ENCODE measurements around the gene SLC45A1. TPM values are rescaled to one million over a fixed set of nuclear protein-coding genes. Genes with fewer than 3 reads are reported as not detected.

SLC45A1 gene
- total and polyA plus RNA-seq, 9 donors = 0.70 to 7.2 (median 4.5) TPM

GRCh38 chr1:8382608-8383505 is 64.9 kb downstream of the SLC45A1 start:
- peaks cover 32% of the 10 kb centered on the region for H3K4me1 ChIP-seq (ENCODE audit: insufficient read depth)
- no peaks in the 10 kb centered on the region for H3K36me3 ChIP-seq
- H3K4me3 ChIP-seq = no peak overlapping the region
- WGBS, 3 donors = 39 to 48% (median 43%) methylated on average over 15 of the region's 15 CpGs
- H3K27me3 ChIP-seq = no peaks in the 10 kb centered on the region
- no peak overlapping the region for H3K27ac ChIP-seq
- H3K9me3 ChIP-seq = no peaks in the 10 kb centered on the region
- no peak for DNase-seq
- TF ChIP-seq POLR2A (IDR thresholded peaks at IDR 0.05) (no peak), CTCF (IDR thresholded peaks at IDR 0.05) (no peak), EP300 (IDR thresholded peaks at IDR 0.05) (no peak)
- intact Hi-C loops (cut with DNase I) = no loop called here

- H3K4me1 ChIP-seq (ENCODE audit: insufficient read depth) = peaks cover 21% of the 10 kb centered on the region
- no peak overlapping the region for H3K4me3 ChIP-seq
- DNase-seq = no peak
- WGBS, 3 donors = 81 to 89% (median 82%) methylated on average over 6 of the region's 6 CpGs
- H3K9me3 ChIP-seq = no peaks in the 10 kb centered on the region
- intact Hi-C loops (cut with DNase I) = no loop called here
- no peak overlapping the region for H3K27ac ChIP-seq
- H3K27me3 ChIP-seq = no peaks in the 10 kb centered on the region
- TF ChIP-seq EP300 (IDR thresholded peaks at IDR 0.05) = no peak
- TF ChIP-seq POLR2A (IDR thresholded peaks at IDR 0.05) = no peak
- no peak for TF ChIP-seq CTCF (IDR thresholded peaks at IDR 0.05)
- no peaks in the 10 kb centered on the region for H3K36me3 ChIP-seq
Observed at GRCh38 chr1:8384088-8384487, 66.2 kb downstream of the SLC45A1 start.

GRCh38 chr1:8384577-8384976 is 66.7 kb downstream of the SLC45A1 start:
- Histone ChIP-seq H3K4me3 (no peak overlapping the region), H3K9me3 (no peaks in the 10 kb centered on the region), H3K36me3 (no peaks in the 10 kb centered on the region), H3K27me3 (no peaks in the 10 kb centered on the region), H3K27ac (no peak overlapping the region), H3K4me1 (ENCODE audit: insufficient read depth) (peaks cover 17% of the 10 kb centered on the region)
- no peak for TF ChIP-seq POLR2A (IDR thresholded peaks at IDR 0.05)
- TF ChIP-seq EP300 (IDR thresholded peaks at IDR 0.05) = no peak
- no peak for TF ChIP-seq CTCF (IDR thresholded peaks at IDR 0.05)
- intact Hi-C loops (cut with DNase I) = no loop called here
- DNase-seq = no peak
- WGBS, 3 donors = 59 to 67% (median 66%) methylated on average over 2 of the region's 2 CpGs

GRCh38 chr1:8386247-8386646 is 68.3 kb downstream of the SLC45A1 start:
- Histone ChIP-seq H3K36me3 (no peaks in the 10 kb centered on the region), H3K4me3 (no peak overlapping the region), H3K27me3 (no peaks in the 10 kb centered on the region), H3K4me1 (ENCODE audit: insufficient read depth) (peaks cover 13% of the 10 kb centered on the region), H3K27ac (no peak overlapping the region), H3K9me3 (no peaks in the 10 kb centered on the region)
- no peak for TF ChIP-seq EP300 (IDR thresholded peaks at IDR 0.05)
- no peak for TF ChIP-seq CTCF (IDR thresholded peaks at IDR 0.05)
- no peak for TF ChIP-seq POLR2A (IDR thresholded peaks at IDR 0.05)
- intact Hi-C loops (cut with DNase I) = no loop called here
- no peak for DNase-seq
